HG02943 (cell line): Measurements from ENCODE around the gene KCNH2.

Source experiments
- ATAC-seq: cut with Tn5 transposase; IDR thresholded peaks from one replicate; pipeline ENCODE4 v1.9.1; 2021; ENCODE audit warnings: mild to moderate bottlenecking, low read depth, moderate library complexity; ENCODE audit not compliant: unreplicated experiment

KCNH2 gene

GRCh38 chr7:150939466-150939865, 38.7 kb downstream of the KCNH2 start:
- ATAC-seq = no peak

- no peak for ATAC-seq
These were observed 39.1 kb downstream of the KCNH2 start for GRCh38 chr7:150939052-150939451.

DNA sequence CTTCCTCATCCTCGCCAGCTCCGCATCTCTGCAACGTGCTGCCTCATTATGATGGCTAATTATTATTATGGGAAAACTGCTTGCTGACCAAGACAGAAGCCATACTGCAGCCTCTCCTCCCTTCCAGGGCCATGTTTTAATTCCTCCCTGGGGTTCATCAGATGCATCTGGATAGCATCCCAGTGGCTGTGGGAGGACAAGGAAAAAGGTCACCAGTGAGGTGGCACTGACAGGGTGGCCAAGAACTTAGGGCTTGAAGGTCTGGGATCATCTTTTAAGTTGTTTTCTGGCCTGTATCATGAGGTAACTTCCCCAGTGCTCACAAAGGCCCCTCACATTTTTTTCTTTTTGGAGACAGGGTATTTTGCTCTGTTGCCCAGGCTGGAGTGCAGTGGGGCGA, 39.6 kb downstream of the KCNH2 start:
- ATAC-seq = no peak

GRCh38 chr7:150937848-150938561, 40.1 kb downstream of the KCNH2 start:
- ATAC-seq = no peak

GRCh38 chr7:150936018-150936417, 42.1 kb downstream of the KCNH2 start:
- no peak for ATAC-seq

- ATAC-seq = no peak
These were observed 43.0 kb downstream of the KCNH2 start for GRCh38 chr7:150935149-150935548.

GRCh38 chr7:150934045-150934766, 43.9 kb downstream of the KCNH2 start:
- ATAC-seq = no peak

DNA sequence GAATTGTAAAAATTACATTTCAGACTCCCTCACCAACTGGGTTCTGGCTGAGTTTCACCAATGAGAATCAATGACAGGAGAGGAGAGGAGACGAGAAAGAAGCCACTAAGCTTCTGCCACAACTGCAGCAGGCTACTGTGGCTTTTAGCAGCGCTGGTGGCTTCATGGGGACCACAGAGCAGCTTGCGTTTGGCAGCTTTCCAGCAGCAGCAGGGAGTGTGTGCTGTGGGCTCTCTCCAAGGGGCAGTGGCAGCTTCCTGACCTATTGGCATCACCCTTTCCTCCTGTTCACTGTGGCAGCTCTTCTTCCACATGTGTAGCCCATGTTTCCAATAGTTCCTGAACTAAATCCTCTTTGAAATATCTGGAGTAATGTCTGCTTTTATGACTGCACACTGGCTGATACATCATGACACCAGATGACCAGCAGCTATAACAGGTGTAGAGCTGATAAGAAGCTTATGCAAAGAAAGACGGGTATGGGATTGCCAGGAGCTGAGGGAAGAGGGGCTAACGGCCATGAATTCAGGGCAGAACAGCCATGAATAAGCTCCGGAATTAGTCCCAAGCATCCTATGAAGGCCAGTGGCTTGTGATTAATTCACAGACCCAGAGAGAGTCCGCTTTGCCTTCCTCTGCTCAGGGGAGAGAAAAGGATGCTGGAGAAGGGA, 46.8 kb downstream of the KCNH2 start:
- ATAC-seq = no peak

- no peak for ATAC-seq
These were observed 49.6 kb downstream of the KCNH2 start for GRCh38 chr7:150928541-150928940.

- ATAC-seq = no peak
These were observed 50.2 kb downstream of the KCNH2 start for GRCh38 chr7:150927956-150928344.

DNA sequence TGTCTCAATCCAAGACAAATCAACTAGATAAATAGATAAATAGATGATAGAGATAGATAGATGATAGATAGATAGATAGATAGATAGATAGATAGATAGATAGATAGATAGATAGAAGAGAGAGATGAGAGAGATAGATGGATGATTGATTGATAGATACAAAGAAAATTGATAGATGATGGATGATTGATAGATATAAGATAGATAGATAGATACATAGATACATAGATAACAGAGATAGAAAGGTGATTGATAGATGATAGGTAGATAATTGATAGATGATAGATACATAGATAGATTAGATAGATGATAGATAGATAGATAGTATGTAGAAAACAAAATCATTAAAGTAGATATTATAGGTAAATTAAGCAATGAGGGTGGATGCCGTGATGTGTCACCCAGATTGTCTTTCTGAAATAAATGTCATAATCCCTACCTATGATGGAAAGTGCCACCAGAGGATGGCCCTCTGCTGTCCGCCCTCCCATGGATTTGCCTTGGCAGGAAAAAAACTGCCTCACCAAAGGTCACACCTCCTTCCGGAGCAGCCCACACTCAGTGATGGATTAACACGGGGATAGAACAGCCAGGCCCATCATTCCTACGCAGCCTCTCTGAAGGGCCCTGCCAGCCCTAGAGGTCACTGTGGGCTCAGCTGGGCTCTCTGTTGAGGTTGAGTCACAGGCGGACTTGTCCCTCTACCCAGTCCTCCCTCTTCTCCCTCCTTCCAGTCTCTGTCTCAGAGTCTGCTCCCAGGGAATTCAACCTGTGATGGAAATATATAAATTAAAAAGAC, 50.8 kb downstream of the KCNH2 start:
- no peak for ATAC-seq

GRCh38 chr7:150926066-150926465, 52.1 kb downstream of the KCNH2 start:
- no peak for ATAC-seq

GRCh38 chr7:150924369-150924781, 53.7 kb downstream of the KCNH2 start:
- ATAC-seq = no peak

DNA sequence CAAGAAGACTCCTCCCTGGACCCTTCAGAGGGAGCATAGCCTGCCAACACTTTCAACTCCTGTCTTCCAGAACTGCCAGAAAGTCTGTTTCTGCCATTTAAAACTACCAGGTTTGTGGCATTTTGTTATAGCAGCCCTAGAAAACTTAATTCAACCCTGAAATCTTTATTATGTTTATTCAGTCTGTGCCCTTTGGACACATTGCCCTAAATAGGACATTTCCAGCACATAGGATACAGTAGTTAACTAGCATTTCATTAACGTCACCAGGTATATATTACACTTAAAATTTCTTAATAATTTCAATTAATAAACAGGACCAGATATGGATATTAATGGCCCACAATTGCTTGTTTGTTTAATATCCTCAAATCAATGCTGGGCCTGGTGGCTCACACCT, 54.3 kb downstream of the KCNH2 start:
- ATAC-seq = no peak

DNA sequence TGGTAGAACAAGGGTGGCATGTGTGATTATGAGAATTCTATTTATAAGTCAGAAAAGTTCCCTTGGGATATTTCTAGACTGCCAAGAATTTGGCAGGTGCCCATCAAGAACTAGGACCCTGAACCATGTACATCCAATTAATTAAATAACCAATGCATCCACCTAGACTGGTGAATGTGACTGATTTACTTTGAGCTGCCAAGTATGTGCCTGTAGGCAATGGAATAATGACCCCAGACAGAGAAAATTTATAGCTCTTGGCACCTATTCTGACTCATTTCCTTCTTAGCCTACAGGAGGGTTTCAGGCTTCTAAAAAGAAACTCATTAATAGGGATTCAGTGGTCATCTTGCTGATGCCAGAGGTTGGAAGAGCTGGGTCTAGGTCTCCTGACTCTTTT, 54.9 kb downstream of the KCNH2 start:
- no peak for ATAC-seq

DNA sequence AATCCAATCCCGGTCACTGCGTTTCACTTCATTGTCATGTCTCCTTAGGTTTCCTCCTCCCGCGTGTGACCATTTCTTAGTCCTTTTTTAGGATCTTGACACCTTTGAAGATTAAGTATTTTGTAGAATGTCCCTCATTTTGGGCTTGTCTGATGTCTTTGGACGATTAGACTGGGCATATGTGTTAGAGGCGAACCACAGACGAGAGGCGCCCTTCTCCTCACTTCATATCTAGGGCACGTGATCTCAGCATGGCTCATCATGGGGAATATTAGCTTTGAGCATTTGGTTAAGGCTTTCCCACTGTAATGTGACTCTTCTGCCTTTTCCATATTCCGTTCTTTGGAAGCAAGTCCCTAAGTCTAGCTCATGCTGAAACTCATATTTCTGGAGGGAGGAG, 59.0 kb downstream of the KCNH2 start:
- no peak for ATAC-seq

DNA sequence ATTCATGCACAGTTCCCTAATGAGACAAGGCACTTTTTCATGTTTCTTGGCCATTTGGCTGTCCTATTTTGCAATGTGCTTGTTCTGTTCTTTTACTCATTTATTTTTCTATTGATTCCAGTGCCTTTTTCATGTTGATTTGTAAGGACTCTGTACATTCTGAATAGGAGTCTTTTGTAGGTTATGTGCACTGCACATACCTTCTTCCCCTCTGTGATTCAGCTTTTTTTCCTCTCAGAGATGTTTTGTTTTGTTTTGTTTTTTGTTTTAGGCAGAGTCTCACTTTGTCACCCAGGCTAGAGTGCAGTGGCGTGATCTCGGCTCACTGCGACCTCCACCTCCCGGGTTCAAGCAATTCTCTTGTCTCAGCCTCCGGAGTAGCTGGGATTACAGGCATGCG, 59.7 kb downstream of the KCNH2 start:
- no peak for ATAC-seq

- ATAC-seq = no peak
These were observed 60.2 kb downstream of the KCNH2 start for GRCh38 chr7:150917969-150918368.

- no peak for ATAC-seq
These were observed 61.5 kb downstream of the KCNH2 start for GRCh38 chr7:150916670-150917069.

GRCh38 chr7:150914966-150915365, 63.2 kb downstream of the KCNH2 start:
- ATAC-seq = no peak

GRCh38 chr7:150914196-150914595, 63.9 kb downstream of the KCNH2 start:
- ATAC-seq = no peak
